HG03565 (cell line): Measurements from ENCODE around the gene MADD.

Experiments used
- ATAC-seq: cut with Tn5 transposase; IDR thresholded peaks from one replicate; pipeline ENCODE4 v1.9.1; 2021; ENCODE audit warnings: mild to moderate bottlenecking, moderate library complexity; ENCODE audit not compliant: unreplicated experiment

Gene MADD

GRCh38 chr11:47336595-47336994 lies 66.7 kb downstream of the MADD start:
- no peak for ATAC-seq

GRCh38 chr11:47337229-47337924 lies 67.4 kb downstream of the MADD start:
- no peak for ATAC-seq

GRCh38 chr11:47338396-47339241 lies 68.7 kb downstream of the MADD start:
- no peak for ATAC-seq

DNA sequence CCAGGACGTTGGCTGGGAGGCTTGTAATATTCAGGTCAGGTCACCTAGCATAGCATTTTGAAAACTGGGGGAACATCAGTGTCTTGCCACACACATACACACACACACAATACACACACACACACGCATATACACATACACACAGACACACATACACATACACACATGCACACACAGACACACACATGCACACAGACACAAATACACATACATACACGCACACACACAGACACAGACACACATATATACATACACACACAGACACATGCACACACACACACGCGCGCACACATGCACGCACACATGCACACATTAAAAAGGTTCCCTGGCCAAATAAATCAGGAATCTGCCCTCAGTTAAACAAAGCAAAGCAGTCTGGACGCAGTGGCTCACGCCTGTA lies 70.1 kb downstream of the MADD start:
- no peak for ATAC-seq

DNA sequence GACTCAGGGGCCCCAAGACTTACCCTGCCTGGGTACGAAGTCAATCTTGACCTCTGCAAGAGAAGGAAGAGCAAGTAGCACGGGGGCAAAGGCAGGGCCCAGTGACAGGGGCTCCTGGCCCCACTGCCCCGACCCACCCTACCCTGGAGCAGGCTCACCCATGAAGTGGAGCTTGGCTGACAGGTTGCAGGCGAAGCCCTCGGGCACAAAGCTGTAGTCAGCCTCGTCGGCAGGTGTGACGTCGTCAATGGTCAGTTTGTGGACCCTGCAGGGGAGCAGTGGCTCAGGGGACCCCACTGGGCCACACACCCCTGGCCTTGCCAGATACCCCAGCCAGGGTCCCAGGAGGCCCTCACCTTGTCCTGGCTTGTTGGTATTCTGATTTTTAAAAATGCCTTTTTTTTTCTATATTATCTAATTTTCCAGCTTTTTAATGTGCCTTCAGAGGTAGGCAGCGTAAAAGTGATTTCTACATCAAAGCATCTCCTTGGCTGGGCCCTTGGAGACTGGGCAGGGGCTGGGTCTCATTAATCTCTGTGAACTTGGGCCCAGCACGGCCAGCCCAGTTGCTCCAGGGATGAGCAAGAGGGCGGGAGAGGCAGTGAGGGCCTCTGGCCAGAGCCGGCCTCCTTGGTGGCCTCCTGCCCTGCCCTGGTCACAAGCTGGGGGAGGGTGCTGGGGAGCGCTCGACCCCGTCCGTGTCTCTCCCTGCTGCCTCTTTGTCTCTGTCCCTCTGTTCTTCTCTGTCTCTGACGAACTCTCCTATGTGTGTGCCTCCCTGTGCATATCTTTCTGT lies 71.2 kb downstream of the MADD start:
- no peak for ATAC-seq

- ATAC-seq: no peak
Observed at GRCh38 chr11:47342036-47342803, 72.3 kb downstream of the MADD start.

GRCh38 chr11:47342854-47343253 lies 72.9 kb downstream of the MADD start:
- no peak for ATAC-seq

- ATAC-seq: no peak
Observed at GRCh38 chr11:47345890-47346563, 76.1 kb downstream of the MADD start.

DNA sequence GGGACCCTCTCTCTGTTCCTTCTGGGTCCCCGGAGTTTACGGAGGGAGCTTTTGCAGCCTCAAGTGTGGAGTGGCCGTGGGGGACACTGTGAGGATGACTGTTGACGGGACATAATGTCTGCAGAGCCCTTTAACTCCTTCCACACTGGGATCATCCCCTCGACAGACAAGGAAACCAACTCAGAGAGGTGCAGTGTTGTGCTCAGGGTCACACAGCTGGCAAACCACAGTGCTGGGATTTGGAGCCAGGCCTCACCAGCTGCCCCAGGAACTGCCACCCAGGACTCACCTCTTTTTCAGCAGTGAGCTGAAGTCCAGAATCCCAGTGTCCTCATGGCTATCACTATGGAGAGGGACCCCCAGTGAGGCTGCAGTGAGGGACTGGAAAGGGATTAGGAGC lies 77.2 kb downstream of the MADD start:
- ATAC-seq: no peak

DNA sequence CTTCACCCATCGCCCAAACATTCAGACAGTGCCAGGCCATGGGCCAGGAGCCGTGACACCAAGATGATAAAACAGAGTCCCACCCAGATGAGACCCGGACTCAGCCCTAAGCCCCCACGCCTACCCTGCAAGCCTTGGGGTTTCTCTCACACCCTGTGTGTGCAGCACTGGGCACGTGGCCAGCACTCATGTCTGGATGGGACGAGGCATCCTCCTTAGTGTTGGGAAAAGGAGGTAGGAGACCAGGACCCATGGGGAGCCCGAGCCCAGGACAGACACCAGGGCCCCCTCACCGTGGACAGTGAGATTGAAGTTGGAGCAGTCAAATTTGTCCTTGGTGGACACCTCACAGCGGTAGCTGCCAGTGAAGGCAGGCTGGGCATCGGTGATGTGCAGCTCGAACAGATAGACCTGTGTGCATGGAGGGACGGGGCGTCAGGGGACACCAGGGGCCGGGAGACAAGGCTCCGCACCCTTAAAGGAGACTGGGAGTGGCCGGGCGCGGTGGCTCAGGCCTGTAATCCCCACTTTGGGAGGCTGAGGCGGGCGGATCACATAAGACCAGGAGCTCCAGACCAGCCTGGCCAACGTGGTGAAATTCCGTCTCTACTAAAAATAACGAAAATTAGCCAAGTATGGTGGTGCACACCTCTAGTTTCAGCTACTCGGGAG lies 78.3 kb downstream of the MADD start:
- ATAC-seq: no peak

GRCh38 chr11:47348859-47349258 lies 78.9 kb downstream of the MADD start:
- no peak for ATAC-seq

DNA sequence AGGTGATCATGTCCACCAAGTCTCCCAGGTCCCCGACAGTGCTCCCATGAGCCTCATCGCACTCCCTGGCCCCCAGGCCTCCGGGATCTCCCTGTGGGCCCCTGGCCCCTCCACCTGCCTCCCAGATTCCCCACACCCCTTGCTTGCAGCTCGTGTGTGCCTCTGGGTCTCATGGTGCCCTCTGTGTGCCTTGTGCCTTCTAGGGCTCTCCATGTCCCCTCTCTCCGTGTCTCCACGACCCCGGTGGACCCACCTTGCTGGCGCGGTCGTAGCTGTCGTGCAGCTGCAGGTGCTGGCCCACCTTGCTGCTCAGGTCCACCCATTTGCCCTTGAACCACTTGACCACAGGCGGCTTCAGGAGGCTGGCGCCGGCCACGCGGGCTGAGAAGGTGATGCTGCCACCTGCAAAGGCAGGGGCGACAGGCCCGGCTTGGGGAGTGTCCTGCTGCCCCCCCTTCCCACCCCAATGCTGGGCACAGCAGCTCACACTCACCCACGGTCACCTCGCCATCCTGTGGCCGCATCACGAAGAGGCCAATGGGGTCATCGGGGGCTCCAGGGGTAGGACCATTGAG lies 79.7 kb downstream of the MADD start:
- no peak for ATAC-seq

DNA sequence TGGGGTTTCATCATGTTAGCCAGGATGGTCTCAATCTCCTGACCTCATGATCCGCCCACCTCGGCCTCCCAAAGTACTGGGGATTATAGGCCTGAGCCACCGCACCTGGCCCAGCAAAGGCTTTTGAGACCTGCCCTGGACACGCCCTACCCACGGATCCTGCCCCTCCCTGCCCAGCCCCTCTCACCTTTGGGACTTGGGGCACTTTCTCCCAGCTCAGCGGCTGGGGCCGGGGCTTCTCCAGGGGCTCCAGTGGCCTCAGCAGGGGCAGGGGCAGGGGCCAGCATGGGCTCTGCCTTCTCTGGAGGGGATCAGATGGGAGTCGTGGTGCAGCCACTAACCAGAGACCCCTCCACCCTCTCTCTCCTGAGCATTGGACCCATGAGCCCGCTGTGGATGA lies 80.4 kb downstream of the MADD start:
- no peak for ATAC-seq

DNA sequence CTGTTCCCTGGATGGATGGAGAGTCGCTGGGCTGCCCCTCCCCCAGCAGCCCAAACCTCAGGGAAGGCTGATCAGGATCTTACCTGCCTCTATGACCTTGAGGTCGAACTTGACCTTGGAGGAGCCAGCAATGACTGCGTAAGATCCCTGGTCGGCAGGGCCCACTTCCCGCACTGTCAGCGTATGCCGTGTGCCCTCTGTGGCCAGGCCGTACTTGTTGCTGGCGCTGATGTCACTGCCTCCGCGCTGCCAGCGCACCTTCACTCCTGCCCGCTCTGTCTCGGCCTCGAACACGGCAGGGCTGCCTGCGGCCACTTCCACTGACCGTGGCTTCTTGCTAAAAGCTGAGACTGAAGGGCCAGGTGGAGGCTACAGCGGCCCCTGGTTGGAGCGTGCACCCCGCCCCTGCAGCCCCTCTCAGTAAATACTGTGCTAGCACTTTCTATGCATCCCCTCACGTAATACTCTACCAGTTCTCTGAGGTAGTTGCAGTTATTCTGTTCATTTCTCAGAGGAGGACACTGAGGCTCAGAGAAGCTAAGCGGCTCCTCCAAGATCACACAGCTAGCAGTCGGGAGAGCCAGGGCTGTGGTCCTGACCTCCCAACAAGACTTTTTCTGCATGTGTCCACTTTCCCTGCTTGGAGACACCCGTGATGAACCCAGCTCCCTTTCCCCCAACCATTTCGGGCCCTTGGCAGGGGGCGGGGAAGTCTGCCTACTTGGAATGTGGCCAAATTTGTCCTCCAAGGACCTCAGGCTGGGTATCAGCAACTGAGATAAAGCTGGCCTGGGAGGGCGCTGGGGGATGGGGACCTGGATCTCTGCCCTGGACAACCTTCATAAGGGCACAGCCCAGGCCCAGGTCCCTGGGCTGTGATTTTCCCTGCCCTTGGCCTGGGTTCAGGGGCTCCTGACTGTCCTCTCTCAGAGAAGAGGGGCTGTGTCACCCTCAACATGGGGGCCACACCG lies 81.5 kb downstream of the MADD start:
- no peak for ATAC-seq

GRCh38 chr11:47352556-47352955 lies 82.6 kb downstream of the MADD start, which contains the start of gene MYBPC3:
Gene MYBPC3, minus strand, starts transcription at chr11:47352702. Its CDS starts 55 bp downstream, at chr11:47352647.
- ATAC-seq: no peak

DNA sequence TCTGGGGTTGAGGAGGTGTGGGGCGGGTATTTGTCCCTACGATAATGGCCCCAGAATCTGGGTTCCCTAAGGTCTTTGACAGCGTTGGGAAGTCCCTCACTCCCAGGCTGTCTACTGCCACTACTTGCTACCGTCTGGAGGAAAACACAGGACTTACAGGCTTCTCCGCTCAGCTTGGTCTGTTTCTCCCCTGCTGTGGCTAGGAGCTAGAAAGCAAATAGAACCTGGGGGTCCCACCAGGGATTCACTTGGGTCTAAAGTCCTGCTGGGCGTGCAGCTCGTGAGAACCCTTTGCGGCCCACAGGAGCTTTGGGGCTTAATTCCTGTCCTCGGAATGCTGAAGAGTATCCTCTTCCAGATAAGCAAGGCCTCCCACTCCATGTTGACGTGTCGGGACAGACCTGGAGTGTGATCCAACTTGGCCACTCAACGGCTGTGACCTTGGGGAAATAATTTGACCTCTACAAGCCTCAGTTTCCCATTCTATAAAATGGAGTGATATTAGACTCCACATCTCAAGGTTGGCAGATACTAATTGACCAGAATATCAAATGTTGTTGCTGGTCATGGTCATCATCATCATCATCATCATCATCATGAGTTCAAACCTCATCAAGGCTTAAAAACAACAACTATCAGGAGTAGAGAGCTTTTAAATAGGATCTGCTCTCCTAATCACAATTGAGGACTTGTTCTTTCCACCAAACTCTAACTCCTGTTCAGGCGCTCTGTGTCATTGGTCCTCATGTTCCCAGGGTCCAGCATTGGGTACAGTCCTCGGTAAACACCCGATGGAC lies 84.2 kb downstream of the MADD start:
- ATAC-seq: no peak

- no peak for ATAC-seq
Observed at GRCh38 chr11:47354913-47355282, 85.0 kb downstream of the MADD start.
